ENCODE data around the gene ITPK1. TPM values are rescaled to one million over a fixed set of nuclear protein-coding genes. Genes with fewer than 3 reads are reported as not detected.

The ITPK1 gene
- total and polyA plus RNA-seq, 2 experiments from 2014 or later: 35.9 to 101 TPM

DNA sequence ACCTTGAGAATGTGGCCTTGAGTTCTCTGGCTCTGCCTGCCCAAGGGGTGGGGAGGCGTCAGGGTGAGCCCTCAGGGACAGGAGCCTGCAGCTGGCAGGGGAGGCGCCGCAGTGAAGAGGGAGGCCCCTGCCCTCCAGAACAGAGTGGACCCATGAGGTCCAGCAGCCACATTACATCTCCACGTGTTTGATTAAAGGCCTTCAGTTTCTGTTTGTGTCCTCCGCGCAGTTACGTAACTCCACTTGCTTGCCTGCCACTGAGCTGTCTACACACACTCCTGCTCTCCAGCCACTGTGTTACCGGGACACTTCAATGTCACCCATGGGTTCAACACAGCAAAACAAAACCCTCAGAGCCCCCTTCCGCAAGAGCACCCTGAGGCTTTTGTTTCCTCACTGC lies 122.4 kb downstream of the ITPK1 start:
- Histone ChIP-seq H3K36me3 (ENCODE audit: insufficient read depth) (no peaks in the 10 kb centered on the region), H3K27me3 (ENCODE audit: insufficient read depth) (no peaks in the 10 kb centered on the region), H3K79me2 (replicated peaks; ENCODE audit: insufficient read depth) (peaks cover 17% of the 10 kb centered on the region), H3K27ac (ENCODE audit: low read depth) (no peak overlapping the region), H3F3A (replicated peaks; ENCODE audit: low read depth) (no peaks in the 10 kb centered on the region), H3K4me2 (no peak overlapping the region), H2AFZ (no peak overlapping the region), H3K4me1 (ENCODE audit: insufficient read depth) (no peaks in the 10 kb centered on the region), H3K9me2 (ENCODE audit: insufficient read depth) (no peaks in the 10 kb centered on the region), H3K4me3 (no peak overlapping the region), H4K20me1 (replicated peaks; ENCODE audit: insufficient read depth) (peaks cover 6% of the 10 kb centered on the region; the same call in 1 of the 2 replicates)
- no peak for DNase-seq (ENCODE audit: low spot score)
- Mint-ChIP-seq H3K4me3 (no peak overlapping the region), H3K9me3 (no peaks in the 10 kb centered on the region; the same call in 2 of the 3 replicates), H3K27ac (no peak overlapping the region), H3K27me3 (ENCODE audit: insufficient read depth, low read depth, poor library complexity) (peaks cover 14% of the 10 kb centered on the region), H3K36me3 (ENCODE audit: low read depth) (peaks cover 32% of the 10 kb centered on the region), H3K4me1 (peaks cover 16% of the 10 kb centered on the region)
- ATAC-seq: no peak
- TF ChIP-seq, protein P1, sequence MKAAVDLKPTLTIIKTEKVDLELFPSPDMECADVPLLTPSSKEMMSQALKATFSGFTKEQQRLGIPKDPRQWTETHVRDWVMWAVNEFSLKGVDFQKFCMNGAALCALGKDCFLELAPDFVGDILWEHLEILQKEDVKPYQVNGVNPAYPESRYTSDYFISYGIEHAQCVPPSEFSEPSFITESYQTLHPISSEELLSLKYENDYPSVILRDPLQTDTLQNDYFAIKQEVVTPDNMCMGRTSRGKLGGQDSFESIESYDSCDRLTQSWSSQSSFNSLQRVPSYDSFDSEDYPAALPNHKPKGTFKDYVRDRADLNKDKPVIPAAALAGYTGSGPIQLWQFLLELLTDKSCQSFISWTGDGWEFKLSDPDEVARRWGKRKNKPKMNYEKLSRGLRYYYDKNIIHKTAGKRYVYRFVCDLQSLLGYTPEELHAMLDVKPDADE (IDR thresholded peaks at IDR 0.05): no peak
- no peak for TF ChIP-seq JUNB (IDR thresholded peaks at IDR 0.05; ENCODE audit: unreplicated experiment)
- TF ChIP-seq, protein P2, sequence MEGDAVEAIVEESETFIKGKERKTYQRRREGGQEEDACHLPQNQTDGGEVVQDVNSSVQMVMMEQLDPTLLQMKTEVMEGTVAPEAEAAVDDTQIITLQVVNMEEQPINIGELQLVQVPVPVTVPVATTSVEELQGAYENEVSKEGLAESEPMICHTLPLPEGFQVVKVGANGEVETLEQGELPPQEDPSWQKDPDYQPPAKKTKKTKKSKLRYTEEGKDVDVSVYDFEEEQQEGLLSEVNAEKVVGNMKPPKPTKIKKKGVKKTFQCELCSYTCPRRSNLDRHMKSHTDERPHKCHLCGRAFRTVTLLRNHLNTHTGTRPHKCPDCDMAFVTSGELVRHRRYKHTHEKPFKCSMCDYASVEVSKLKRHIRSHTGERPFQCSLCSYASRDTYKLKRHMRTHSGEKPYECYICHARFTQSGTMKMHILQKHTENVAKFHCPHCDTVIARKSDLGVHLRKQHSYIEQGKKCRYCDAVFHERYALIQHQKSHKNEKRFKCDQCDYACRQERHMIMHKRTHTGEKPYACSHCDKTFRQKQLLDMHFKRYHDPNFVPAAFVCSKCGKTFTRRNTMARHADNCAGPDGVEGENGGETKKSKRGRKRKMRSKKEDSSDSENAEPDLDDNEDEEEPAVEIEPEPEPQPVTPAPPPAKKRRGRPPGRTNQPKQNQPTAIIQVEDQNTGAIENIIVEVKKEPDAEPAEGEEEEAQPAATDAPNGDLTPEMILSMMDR (conservative IDR thresholded peaks at IDR 0.05; ENCODE audit: low read depth in 2 of 2): no peak
- no peak for TF ChIP-seq EZH2phosphoT487 (IDR thresholded peaks at IDR 0.05; ENCODE audit: unreplicated experiment)
- TF ChIP-seq NANOG (IDR thresholded peaks at IDR 0.05; ENCODE audit: borderline replicate concordance): no peak
- TF ChIP-seq, protein P3, sequence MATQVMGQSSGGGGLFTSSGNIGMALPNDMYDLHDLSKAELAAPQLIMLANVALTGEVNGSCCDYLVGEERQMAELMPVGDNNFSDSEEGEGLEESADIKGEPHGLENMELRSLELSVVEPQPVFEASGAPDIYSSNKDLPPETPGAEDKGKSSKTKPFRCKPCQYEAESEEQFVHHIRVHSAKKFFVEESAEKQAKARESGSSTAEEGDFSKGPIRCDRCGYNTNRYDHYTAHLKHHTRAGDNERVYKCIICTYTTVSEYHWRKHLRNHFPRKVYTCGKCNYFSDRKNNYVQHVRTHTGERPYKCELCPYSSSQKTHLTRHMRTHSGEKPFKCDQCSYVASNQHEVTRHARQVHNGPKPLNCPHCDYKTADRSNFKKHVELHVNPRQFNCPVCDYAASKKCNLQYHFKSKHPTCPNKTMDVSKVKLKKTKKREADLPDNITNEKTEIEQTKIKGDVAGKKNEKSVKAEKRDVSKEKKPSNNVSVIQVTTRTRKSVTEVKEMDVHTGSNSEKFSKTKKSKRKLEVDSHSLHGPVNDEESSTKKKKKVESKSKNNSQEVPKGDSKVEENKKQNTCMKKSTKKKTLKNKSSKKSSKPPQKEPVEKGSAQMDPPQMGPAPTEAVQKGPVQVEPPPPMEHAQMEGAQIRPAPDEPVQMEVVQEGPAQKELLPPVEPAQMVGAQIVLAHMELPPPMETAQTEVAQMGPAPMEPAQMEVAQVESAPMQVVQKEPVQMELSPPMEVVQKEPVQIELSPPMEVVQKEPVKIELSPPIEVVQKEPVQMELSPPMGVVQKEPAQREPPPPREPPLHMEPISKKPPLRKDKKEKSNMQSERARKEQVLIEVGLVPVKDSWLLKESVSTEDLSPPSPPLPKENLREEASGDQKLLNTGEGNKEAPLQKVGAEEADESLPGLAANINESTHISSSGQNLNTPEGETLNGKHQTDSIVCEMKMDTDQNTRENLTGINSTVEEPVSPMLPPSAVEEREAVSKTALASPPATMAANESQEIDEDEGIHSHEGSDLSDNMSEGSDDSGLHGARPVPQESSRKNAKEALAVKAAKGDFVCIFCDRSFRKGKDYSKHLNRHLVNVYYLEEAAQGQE (IDR thresholded peaks at IDR 0.05; ENCODE audit: unreplicated experiment): no peak
- TF ChIP-seq ZNF331 (CRISPR knock-in tag; IDR thresholded peaks at IDR 0.05; ENCODE audit: low read depth): no peak
- TF ChIP-seq, protein P4, sequence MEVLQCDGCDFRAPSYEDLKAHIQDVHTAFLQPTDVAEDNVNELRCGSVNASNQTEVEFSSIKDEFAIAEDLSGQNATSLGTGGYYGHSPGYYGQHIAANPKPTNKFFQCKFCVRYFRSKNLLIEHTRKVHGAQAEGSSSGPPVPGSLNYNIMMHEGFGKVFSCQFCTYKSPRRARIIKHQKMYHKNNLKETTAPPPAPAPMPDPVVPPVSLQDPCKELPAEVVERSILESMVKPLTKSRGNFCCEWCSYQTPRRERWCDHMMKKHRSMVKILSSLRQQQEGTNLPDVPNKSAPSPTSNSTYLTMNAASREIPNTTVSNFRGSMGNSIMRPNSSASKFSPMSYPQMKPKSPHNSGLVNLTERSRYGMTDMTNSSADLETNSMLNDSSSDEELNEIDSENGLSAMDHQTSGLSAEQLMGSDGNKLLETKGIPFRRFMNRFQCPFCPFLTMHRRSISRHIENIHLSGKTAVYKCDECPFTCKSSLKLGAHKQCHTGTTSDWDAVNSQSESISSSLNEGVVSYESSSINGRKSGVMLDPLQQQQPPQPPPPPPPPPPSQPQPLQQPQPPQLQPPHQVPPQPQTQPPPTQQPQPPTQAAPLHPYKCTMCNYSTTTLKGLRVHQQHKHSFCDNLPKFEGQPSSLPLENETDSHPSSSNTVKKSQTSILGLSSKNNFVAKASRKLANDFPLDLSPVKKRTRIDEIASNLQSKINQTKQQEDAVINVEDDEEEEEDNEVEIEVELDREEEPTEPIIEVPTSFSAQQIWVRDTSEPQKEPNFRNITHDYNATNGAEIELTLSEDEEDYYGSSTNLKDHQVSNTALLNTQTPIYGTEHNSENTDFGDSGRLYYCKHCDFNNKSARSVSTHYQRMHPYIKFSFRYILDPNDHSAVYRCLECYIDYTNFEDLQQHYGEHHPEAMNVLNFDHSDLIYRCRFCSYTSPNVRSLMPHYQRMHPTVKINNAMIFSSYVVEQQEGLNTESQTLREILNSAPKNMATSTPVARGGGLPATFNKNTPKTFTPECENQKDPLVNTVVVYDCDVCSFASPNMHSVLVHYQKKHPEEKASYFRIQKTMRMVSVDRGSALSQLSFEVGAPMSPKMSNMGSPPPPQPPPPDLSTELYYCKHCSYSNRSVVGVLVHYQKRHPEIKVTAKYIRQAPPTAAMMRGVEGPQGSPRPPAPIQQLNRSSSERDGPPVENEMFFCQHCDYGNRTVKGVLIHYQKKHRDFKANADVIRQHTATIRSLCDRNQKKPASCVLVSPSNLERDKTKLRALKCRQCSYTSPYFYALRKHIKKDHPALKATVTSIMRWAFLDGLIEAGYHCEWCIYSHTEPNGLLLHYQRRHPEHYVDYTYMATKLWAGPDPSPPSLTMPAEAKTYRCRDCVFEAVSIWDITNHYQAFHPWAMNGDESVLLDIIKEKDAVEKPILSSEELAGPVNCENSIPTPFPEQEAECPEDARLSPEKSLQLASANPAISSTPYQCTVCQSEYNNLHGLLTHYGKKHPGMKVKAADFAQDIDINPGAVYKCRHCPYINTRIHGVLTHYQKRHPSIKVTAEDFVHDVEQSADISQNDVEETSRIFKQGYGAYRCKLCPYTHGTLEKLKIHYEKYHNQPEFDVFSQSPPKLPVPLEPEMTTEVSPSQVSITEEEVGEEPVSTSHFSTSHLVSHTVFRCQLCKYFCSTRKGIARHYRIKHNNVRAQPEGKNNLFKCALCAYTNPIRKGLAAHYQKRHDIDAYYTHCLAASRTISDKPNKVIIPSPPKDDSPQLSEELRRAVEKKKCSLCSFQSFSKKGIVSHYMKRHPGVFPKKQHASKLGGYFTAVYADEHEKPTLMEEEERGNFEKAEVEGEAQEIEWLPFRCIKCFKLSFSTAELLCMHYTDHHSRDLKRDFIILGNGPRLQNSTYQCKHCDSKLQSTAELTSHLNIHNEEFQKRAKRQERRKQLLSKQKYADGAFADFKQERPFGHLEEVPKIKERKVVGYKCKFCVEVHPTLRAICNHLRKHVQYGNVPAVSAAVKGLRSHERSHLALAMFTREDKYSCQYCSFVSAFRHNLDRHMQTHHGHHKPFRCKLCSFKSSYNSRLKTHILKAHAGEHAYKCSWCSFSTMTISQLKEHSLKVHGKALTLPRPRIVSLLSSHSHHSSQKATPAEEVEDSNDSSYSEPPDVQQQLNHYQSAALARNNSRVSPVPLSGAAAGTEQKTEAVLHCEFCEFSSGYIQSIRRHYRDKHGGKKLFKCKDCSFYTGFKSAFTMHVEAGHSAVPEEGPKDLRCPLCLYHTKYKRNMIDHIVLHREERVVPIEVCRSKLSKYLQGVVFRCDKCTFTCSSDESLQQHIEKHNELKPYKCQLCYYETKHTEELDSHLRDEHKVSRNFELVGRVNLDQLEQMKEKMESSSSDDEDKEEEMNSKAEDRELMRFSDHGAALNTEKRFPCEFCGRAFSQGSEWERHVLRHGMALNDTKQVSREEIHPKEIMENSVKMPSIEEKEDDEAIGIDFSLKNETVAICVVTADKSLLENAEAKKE (CRISPR knock-in tag; IDR thresholded peaks at IDR 0.05): no peak

Data from GM23338 (cell line).